GM19239 (cell line): ENCODE results near the gene TAF11L13.
"Not testable (repeated sequence)": the region's sequence is repeated elsewhere in the genome, so short reads cannot be mapped to it uniquely, and the experiment has no call there.

ENCODE experiments used
- DNase-seq: peaks from one replicate; pipeline ENCODE4 v3.0.0; 2011; ENCODE audit warnings: low spot score; ENCODE audit not compliant: insufficient read length
- FAIRE-seq: peaks from 2 replicates; lab custom pipeline; 2011; peaks lifted over from hg19 to GRCh38; lab: Jason Lieb, UNC

Gene TAF11L13

DNA sequence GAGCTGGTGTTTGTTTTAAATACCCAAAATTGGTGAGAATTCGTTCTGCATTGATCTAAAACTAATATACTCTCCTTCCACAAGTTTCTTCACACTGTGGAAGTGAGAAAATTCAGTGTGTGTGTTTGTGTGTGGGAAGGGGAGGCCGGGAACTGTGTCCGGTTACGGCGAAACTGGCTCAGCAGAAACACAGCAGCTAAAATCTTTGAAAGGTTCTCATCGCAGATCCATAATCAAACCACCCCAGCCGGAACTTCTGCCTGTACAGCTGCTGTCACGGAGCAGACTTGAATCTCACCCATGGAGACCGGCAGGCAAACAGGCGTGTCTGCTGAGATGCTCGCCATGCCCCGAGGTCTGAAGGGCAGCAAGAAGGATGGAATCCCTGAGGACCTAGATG, at the start of gene TAF11L13:
TAF11L13 (plus strand) TSS at position 301 of the 400 bp plus-strand sequence.
- FAIRE-seq, DNase-seq: not testable (repeated sequence)

DNA sequence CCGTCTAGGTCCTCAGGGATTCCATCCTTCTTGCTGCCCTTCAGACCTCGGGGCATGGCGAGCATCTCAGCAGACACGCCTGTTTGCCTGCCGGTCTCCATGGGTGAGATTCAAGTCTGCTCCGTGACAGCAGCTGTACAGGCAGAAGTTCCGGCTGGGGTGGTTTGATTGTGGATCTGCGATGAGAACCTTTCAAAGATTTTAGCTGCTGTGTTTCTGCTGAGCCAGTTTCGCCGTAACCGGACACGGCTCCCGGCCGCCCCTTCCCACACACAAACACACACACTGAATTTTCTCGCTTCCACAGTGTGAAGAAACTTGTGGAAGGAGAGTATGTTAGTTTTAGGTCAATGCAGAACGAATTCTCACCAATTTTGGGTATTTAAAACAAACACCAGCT, 46.2 kb upstream of the TAF11L13 start, which contains the start of gene TAF11L7:
TAF11L7 (minus strand) TSS at position 101 of the 400 bp plus-strand sequence.
- DNase-seq, FAIRE-seq: not testable (repeated sequence)

DNA sequence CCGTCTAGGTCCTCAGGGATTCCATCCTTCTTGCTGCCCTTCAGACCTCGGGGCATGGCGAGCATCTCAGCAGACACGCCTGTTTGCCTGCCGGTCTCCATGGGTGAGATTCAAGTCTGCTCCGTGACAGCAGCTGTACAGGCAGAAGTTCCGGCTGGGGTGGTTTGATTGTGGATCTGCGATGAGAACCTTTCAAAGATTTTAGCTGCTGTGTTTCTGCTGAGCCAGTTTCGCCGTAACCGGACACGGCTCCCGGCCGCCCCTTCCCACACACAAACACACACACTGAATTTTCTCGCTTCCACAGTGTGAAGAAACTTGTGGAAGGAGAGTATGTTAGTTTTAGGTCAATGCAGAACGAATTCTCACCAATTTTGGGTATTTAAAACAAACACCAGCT, 41.0 kb upstream of the TAF11L13 start, which contains the start of gene TAF11L8:
TAF11L8 (minus strand) TSS at position 101 of the 400 bp plus-strand sequence.
- FAIRE-seq, DNase-seq: not testable (repeated sequence)

DNA sequence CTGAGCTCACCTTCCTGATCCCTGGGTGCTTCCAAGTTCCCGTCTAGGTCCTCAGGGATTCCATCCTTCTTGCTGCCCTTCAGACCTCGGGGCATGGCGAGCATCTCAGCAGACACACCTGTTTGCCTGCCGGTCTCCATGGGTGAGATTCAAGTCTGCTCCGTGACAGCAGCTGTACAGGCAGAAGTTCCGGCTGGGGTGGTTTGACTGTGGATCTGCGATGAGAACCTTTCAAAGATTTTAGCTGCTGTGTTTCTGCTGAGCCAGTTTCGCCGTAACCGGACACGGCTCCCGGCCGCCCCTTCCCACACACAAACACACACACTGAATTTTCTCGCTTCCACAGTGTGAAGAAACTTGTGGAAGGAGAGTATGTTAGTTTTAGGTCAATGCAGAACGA, 37.6 kb upstream of the TAF11L13 start, which contains the start of gene TAF11L9:
TAF11L9 (minus strand) TSS at position 140 of the 400 bp plus-strand sequence.
- DNase-seq, FAIRE-seq: not testable (repeated sequence)

DNA sequence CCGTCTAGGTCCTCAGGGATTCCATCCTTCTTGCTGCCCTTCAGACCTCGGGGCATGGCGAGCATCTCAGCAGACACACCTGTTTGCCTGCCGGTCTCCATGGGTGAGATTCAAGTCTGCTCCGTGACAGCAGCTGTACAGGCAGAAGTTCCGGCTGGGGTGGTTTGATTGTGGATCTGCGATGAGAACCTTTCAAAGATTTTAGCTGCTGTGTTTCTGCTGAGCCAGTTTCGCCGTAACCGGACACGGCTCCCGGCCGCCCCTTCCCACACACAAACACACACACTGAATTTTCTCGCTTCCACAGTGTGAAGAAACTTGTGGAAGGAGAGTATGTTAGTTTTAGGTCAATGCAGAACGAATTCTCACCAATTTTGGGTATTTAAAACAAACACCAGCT, 34.2 kb upstream of the TAF11L13 start, which contains the start of gene TAF11L10:
TAF11L10 (minus strand) TSS at position 101 of the 400 bp plus-strand sequence.
- not testable (repeated sequence) for DNase-seq, FAIRE-seq

DNA sequence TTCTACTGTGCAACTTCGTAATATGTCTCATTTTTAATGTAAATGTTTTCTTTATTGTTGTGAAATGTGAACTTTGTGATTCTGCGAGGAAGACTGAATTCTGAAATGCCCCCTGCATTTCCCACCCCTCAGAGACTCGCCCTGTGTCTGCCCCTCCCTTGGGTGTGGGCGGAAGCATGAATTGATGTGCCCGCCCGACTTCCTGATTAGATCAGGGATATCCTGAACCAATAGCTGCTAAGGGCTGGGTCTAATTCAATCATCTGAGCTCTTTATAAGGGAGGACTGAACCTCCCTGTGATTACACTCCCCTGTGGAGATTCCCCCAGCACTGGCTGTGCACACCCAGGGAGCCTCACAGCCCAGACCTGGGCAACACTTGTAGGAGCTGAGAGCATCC, 28.0 kb upstream of the TAF11L13 start, which contains the start of gene TAF11L11:
TAF11L11 (plus strand) TSS at position 304 of the 400 bp plus-strand sequence.
- not testable (repeated sequence) for FAIRE-seq, DNase-seq

DNA sequence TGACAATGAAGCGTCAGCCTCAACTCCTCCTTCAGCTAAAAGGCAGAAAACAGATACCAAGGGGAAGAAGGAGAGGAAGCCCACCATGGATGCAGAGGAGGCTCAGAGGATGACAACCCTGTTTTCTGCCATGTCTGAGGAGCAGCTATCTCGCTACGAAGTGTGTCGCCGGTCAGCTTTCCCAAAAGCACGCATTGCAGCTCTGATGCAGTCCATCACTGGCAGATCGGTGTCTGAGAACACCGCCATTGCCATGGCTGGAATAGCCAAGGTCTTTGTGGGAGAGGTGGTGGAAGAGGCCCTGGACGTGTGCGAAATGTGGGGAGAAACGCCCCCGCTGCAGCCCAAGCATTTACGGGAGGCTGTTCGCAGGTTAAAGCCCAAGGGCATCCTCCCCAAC, 26.9 kb upstream of the TAF11L13 start:
- DNase-seq (no peak), FAIRE-seq (no peak)

DNA sequence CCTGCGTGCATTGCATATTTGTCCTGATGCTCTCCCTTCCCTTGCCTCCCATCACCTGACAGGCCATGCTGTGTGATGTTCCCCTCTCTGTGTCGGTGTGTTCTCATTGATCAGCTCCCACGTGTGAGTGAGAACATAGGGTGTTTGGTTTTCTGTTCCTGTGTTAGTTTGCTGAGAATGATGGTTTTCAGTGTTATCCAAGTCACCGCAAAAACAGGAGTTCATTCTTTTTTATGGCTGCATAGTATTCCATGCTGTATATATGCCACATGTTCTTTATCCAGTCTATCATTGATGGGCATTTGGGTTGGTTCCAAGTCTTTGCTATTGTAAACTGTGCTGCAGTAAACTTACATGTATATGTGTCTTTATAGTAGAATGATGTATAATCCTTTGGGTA, 24.4 kb upstream of the TAF11L13 start:
- FAIRE-seq, DNase-seq: not testable (repeated sequence)

DNA sequence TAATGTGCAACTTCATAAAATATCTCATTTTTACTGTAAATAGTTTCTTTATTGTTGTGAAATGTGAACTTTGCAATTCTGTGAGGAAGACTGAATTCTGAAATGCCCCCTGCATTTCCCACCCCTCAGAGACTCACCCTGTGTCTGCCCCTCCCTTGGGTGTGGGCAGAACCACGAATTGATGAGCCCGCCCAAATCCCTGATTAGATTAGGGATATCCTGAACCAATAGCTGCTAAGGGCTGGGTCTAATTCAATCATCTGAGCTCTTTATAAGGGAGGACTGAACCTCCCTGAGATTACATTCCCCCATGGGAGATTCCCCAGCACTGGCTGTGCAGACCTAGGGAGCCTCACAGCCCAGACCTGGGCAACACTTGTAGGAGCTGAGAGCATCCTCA, 21.8 kb upstream of the TAF11L13 start, which contains the start of gene TAF11L12:
TAF11L12 (plus strand) TSS at position 301 of the 400 bp plus-strand sequence.
- DNase-seq, FAIRE-seq: not testable (repeated sequence)

DNA sequence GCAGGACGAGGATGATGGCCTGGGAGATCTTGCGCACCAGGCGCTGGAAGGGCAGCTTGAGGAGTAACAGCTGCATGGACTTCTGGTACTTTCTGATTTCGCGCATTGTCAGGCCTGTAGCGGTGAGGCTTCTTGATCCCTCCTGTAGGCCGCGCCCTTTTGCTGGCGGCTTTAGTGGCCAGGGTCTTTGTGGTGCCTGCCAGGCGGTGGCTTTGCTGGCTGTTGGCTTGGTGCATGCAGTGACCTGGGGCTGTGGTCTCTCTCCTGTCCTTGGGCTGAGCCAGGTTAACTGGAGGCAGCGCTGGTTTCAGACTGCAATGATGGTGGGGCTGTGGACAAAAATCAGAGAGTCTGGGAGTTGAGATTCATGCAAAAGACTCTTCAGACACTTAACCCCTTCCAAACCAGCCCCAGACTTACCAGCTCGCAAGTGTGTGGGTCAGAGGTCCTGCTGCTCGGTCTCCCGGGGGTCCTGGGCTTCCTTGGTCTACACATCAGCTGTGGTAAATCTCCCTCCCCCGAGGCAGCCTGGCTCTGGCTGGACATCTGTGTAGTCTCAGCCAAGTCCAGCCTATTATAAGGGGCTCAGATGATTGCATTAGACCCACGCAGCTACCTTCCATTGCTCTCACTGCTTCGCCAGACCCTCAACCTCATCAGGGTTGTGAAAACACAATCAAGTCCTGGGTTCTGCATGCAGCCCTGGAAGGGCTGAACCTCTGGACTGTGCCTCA, 16.8 kb upstream of the TAF11L13 start:
- DNase-seq (no peak), FAIRE-seq (no peak)

DNA sequence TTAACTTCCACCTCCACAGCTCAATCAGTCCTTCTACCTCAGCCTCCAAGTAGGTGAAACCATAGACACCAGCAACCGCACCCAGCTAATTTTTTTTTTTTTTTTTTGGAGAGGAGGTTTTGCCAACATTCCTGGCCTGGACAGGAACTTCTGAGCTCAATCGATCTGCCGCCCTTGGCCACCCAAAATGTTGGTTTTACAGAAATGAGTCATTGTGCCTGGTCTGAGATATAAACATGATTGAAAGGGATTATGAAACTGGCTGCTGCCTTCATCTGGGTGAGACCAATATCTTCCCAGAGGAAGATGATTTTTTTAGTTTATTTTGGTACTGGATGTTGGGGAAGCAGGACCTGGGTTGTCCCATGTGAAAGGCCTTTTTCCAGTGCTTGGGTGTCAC, 12.5 kb upstream of the TAF11L13 start:
- no peak for FAIRE-seq
- no peak for DNase-seq

DNA sequence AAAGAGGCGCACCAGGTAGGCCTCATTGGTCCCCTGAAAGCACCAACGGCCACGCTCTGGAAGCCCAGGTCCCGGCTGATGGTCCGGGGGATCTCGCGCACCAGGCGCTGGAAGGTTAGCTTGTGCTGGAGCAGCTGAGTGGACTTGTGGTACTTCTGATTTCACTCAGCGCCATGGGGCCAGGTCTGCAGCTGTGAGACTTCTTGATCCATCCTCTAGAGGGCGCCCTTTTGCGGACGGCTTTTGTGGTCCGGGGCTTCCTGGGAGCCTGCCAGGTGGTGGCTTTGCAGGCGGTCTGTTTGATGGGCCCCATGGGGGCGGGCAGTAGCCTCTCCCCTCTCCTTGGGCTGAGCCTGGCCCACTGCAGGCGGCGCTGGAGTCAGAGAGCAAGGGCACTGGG, 11.3 kb upstream of the TAF11L13 start:
- DNase-seq (no peak), FAIRE-seq (no peak)

DNA sequence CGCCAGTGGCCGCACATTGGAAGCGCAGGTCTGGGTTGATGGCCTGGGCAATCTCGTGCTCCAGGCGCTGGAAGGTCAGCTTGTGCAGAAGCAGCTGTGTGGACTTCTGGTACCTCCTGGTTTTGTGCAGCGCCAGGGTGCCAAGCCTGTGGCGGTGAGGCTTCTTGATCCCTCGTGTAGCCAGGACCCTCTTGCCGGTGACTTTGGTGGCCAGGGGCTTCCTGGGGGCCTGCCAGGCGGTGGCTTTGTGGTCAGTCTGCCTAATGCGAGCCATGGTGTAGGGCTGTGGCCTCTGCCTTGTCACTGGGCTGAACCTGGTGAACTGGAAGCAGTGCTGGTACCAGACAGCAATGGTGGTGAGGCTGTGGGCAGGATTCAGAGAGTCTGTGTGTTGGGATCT, 6.2 kb upstream of the TAF11L13 start:
- FAIRE-seq (no peak), DNase-seq (no peak)

DNA sequence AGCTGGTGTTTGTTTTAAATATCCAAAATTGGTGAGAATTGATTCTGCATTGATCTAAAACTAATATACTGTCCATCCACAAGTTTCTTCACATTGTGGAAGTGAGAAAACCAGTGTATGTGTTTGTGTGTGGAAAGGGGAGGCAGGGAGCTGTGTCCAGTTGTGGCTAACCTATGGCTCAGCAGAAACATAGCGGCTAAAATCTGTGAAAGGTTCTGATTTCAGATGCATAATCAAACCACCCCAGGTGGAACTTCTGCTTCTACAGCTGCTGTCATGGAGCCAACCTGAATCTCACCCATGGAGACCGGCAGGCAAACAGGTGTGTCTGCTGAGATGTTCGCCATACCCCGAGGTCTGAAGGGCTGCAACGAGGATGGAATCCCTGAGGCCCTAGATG, 2.3 kb downstream of the TAF11L13 start, which contains the start of gene TAF11L14:
TAF11L14 (plus strand) TSS at position 301 of the 400 bp plus-strand sequence.
- DNase-seq (no peak), FAIRE-seq (no peak)

DNA sequence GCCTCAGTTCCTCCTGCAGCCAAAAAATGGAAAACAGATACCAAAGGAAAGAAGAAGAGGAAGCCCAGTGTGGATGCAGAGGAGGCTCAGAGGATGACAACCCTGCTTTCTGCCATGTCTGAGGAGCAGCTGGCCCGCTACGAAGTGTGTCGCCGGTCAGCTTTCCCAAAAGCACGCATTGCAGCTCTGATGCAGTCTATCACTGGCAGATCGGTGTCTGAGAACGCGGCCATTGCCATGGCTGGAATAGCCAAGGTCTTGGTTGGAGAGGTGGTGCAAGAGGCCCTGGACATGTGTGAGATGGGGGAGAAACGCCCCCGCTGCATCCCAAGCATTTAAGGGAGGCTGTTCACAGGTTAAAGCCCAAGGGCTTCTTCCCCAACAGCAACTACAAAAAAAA, 17.3 kb downstream of the TAF11L13 start:
- DNase-seq, FAIRE-seq: not testable (repeated sequence)

DNA sequence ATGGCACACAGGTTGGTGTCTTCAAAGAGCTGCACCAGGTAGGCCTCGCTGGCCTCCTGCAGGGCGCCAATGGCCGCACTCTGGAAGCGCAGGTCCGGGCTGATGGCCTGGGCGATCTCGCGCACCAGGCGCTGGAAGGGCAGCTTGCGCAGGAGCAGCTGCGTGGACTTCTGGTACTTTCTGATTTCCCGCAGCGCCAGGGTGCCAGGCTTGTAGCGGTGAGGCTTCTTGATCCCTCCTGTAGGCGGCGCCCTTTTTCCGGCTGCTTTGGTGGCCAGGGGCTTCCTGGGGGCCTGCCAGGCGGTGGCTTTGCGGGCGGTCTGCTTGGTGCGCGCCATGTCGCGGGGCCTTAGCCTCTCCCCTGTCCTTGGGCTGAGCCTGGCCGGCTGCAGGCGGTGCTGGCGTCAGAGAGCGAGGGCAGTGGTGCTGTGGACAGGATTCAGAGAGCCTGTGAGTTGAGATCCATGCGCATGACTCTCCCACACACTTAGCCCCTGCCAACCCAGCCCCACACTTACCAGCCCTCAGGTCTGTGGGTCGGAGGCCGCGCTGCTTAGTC, 23.4 kb downstream of the TAF11L13 start:
- FAIRE-seq, DNase-seq: not testable (repeated sequence)

DNA sequence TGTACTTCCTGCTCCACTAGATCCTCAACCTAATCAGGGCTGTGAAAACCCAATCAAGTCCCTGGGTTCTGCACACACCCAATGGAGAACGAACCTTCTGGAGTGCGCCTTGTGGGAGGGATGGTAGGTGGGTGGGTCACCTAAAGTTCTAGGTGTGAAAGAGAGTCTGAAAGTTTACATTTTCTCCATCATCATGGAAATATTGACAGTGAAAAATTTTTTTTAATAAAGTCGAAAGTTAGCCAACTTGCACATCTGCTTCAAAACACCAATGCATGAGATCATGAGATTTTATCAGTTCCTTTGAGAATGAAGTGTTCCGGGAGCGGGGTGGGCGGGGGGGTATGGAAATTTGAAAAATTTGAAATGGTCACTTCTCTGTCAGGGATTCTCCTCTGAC, 24.0 kb downstream of the TAF11L13 start:
- FAIRE-seq (no peak), DNase-seq (no peak)

DNA sequence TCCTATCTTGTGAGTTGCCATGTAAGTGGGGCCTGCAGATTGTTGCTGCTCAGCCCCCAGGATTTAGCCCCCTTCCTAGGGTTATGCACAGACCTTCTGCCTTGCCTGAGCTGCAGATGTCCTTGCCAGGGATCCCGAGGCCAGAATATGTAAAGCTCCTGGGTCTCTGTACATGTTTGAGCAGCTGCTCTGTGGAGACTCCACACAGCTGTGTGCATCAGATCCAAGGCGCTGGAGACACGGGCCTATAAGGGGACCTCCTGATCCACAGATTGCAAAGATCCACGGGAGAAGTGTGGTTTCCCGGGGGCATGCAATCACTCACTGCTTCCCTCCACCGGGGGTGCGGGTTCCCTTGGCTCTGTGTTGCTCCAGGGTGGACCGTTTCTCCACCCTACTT, 31.3 kb downstream of the TAF11L13 start:
- FAIRE-seq (no peak), DNase-seq (no peak)

DNA sequence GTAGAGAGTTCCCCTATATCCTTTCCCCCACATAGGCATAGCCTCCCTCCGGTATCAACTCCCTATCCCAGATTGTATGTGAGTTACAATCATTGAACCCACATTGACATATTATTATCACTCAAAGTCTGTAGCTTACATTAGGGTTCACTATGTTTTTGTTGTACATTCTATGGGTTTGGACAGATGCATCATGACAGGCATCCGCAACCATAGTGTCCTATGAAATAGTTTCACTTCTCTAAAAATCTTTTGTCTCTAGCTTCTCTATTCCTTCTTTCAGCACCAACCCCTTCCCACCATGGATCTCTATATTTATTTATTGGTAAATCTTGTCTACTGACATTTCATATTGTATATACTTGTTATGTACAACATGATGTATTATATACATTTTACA, 33.9 kb downstream of the TAF11L13 start:
- DNase-seq (no peak), FAIRE-seq (no peak)

DNA sequence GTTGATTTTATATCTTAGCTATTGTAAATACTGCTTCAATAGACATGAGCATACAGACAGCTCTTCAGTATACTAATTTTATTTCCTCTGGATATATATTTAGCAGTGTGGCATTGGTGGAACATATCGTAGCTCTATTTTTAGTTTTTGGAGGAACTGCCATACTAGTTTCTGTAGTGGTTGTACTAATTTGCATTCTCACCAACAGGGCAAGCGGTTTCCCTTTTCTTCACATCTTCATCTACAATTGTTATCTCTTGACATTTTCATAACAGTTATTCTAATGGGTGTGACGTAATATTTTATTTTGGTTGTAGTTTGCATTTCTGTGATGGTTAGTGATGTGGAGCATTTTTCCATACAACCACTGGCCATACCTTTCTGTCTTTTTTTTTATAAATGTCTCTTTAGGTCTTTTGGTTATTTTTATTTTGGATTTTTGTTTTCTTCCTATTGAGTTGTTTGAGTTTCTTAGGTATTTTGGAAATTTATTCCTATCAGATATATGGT, 34.9 kb downstream of the TAF11L13 start:
- FAIRE-seq: no peak
- DNase-seq: no peak

DNA sequence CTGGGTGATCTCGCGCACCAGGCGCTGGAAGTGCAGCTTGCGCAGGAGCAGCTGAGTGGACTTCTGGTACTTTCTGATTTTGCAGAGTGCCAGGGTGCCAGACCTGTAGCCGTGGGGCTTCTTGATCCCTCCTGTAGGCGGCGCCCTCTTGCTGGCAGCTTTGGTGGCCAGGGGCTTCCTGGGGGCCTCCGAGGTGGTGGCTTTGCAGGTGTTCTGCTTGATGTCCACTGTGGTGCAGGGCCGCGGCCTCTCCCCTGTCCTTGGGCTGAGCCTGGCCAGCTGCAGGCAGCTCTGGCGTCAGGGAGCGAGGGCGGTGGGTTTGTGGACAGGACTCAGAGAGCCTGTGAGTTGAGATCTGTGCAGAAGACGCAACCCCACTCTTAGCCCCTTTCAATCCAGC, 38.5 kb downstream of the TAF11L13 start:
- FAIRE-seq (no peak), DNase-seq (no peak)
